A549 treated with CORT108297 at 1 μM for 4 hours (cell line): Measurements from ENCODE around the gene ZBTB48. TPM values are rescaled to one million over a fixed set of nuclear protein-coding genes. Genes with fewer than 3 reads are reported as not detected.

Experiments
- total RNA-seq: library from RNA; stranded (reverse); fragments of 200-300 nt; extraction: Qiagen RNA extraction; gene quantifications from 5 replicates; pipeline ENCODE4 v1.2.3, GENCODE V29; 2022

The ZBTB48 gene
- 8.5 to 16.2 TPM (median 14.0 TPM) in 5 replicates for total RNA-seq

GRCh38 chr1:6579374-6580118, at the start of gene ZBTB48:
ZBTB48 (plus strand) TSS chr1:6579994; CDS start chr1:6580610, 616 bp downstream.

GRCh38 chr1:6554031-6554906, 25.5 kb upstream of the ZBTB48 start, which contains the start of gene NOL9:
NOL9 (minus strand) TSS chr1:6554513; CDS start chr1:6554502, 11 bp downstream.

GRCh38 chr1:6554907-6555778, 24.7 kb upstream of the ZBTB48 start, which contains the start of gene TAS1R1:
TAS1R1 (plus strand) TSS chr1:6555307; CDS start chr1:6555374, 67 bp downstream.

GRCh38 chr1:6602669-6603237, 23.0 kb downstream of the ZBTB48 start, which contains the start of gene KLHL21:
KLHL21 (minus strand) TSS chr1:6602869; CDS start chr1:6602817, 52 bp downstream.

GRCh38 chr1:6613361-6614018, 33.7 kb downstream of the ZBTB48 start, which contains the start of gene PHF13:
PHF13 (plus strand) TSS chr1:6613731; CDS start chr1:6614067, 336 bp downstream.

GRCh38 chr1:6624710-6625583, 45.2 kb downstream of the ZBTB48 start, which contains the start of gene THAP3:
THAP3 (plus strand) TSS chr1:6624868; CDS start chr1:6625219, 351 bp downstream.

Other genes starting within 250 kb of the ZBTB48 start
- 57.8 to 83.1 TPM (median 78.4 TPM) in 5 replicates for gene ACOT7, start 186.2 kb upstream of the ZBTB48 start, total RNA-seq
- gene HES2, start 160.1 kb upstream of the ZBTB48 start, total RNA-seq = 2.2 to 4.6 TPM (median 4.1 TPM) in 5 replicates
- gene ESPN, start 155.2 kb upstream of the ZBTB48 start, total RNA-seq = 0.27 to 0.89 TPM (median 0.61 TPM) in 5 replicates
- gene TNFRSF25, start 113.8 kb upstream of the ZBTB48 start, total RNA-seq = 2.4 to 3.9 TPM (median 3.5 TPM) in 5 replicates
- 2.4 to 4.5 TPM (median 3.2 TPM) in 5 replicates for gene PLEKHG5, start 88.3 kb upstream of the ZBTB48 start, total RNA-seq
- 3.4 to 4.8 TPM (median 3.9 TPM) in 5 replicates for gene NOL9, start 25.5 kb upstream of the ZBTB48 start, total RNA-seq
- not detected in 5 replicates for gene TAS1R1, start 24.7 kb upstream of the ZBTB48 start, total RNA-seq
- gene KLHL21, start 22.9 kb downstream of the ZBTB48 start, total RNA-seq = 17.3 to 35.2 TPM (median 27.0 TPM) in 5 replicates
- 8.0 to 10.4 TPM (median 9.8 TPM) in 5 replicates for gene PHF13, start 33.7 kb downstream of the ZBTB48 start, total RNA-seq
- gene THAP3, start 44.9 kb downstream of the ZBTB48 start, total RNA-seq = 15.0 to 18.6 TPM (median 17.9 TPM) in 5 replicates
- gene DNAJC11, start 121.8 kb downstream of the ZBTB48 start, total RNA-seq = 32.3 to 38.6 TPM (median 34.8 TPM) in 5 replicates
- 61.2 to 73.5 TPM (median 64.1 TPM) in 5 replicates for gene CAMTA1, start 205.5 kb downstream of the ZBTB48 start, total RNA-seq